Renal cortex interstitium (tissue), 11 donors: ENCODE results near the gene RAX2. TPM values are rescaled to one million over a fixed set of nuclear protein-coding genes. Genes with fewer than 3 reads are reported as not detected.

ENCODE experiments used
- DNase-seq, 11 donors: peaks; one replicate each; pipeline ENCODE4 v3.0.0-alpha.2; 2013; ENCODE audit warnings: low read depth in 9 of 11, low spot score in 4 of 11; ENCODE audit errors: extremely low read depth in 1 of 11
- polyA plus RNA-seq, 3 donors: library from polyadenylated mRNA; unstranded; fragments of 120-200 nt; gene quantifications; one replicate each; pipeline ENCODE4 v1.2.1, GENCODE V29; 2013; ENCODE audit not compliant: insufficient read length in 3 of 3

Gene RAX2
- polyA plus RNA-seq, 3 donors: not detected

GRCh38 chr19:3781603-3782002 lies 9.6 kb upstream of the RAX2 start:
- no peak for DNase-seq

- DNase-seq: no peak
Observed at GRCh38 chr19:3780786-3781304, 8.8 kb upstream of the RAX2 start.

- no peak for DNase-seq
Observed at GRCh38 chr19:3778899-3779723, 7.1 kb upstream of the RAX2 start.

GRCh38 chr19:3778104-3778867 lies 6.3 kb upstream of the RAX2 start:
- no peak for DNase-seq

GRCh38 chr19:3776479-3777040 lies 4.5 kb upstream of the RAX2 start:
- DNase-seq: no peak

- DNase-seq: no peak
Observed at GRCh38 chr19:3775831-3776230, 3.8 kb upstream of the RAX2 start.

GRCh38 chr19:3775374-3775711 lies 3.3 kb upstream of the RAX2 start:
- DNase-seq: no peak

GRCh38 chr19:3774621-3775373 lies 2.8 kb upstream of the RAX2 start:
- no peak for DNase-seq

GRCh38 chr19:3773814-3774515 lies 1.9 kb upstream of the RAX2 start:
- DNase-seq: no peak

GRCh38 chr19:3771000-3771905 lies 775 bp downstream of the RAX2 start:
- DNase-seq: no peak

- DNase-seq: no peak
Observed at GRCh38 chr19:3770136-3770999, 1.7 kb downstream of the RAX2 start.

GRCh38 chr19:3769494-3769893 lies 2.5 kb downstream of the RAX2 start:
- no peak for DNase-seq

GRCh38 chr19:3768748-3769099 lies 3.3 kb downstream of the RAX2 start:
- DNase-seq: no peak

GRCh38 chr19:3768015-3768747 lies 3.8 kb downstream of the RAX2 start:
- DNase-seq: no peak

GRCh38 chr19:3767050-3767449 lies 5.0 kb downstream of the RAX2 start:
- DNase-seq: no peak

- DNase-seq: no peak
Observed at GRCh38 chr19:3766520-3766919, 5.5 kb downstream of the RAX2 start.
